NCI-H1092 (cell line): ENCODE measurements around the gene HPS5.

Experiments used
- DNase-seq: peaks from one replicate; lab custom pipeline; 2025; lab: John Stamatoyannopoulos, UW

HPS5 gene

GRCh38 chr11:18235394-18236334, 86.3 kb downstream of the HPS5 start:
- DNase-seq, result no peak

DNA sequence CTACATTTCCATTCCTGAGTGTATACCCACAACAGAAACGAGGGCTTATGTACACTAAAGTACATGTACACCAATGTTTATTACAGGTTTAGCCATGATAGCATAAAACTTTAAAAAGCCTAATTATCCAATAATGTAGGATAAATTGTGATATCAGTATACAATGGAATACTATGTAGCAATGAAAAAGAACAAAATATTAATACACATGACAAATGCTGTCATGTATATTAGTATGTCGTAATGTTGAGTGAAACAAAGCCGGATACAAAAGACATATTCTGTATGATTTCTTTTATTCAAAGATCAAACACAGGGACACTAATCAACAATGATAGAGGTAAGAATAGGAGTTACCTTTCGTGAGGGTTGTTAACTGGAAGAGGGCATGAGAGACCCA, 88.0 kb downstream of the HPS5 start:
- DNase-seq, result no peak

- no peak for DNase-seq
Observed at GRCh38 chr11:18230859-18231258, 91.1 kb downstream of the HPS5 start.

DNA sequence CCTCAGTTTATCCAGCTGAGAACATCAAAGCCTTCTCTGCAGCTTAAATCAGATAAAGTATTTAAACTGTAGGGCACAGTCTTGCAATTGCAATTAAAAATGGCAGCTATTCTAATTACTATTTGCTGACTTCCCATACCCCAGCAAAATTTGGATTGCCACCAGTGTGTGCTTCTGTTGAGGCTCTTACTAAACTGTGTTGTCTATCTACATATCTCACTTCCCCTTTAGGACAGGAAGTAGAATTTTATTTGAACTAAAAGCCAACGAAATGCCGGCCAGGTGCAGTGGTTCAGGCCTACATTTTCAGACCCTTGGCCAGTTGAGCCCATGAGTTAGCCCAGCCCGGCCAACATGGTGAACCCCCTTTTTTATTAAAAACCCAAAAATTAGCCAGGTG, 92.4 kb downstream of the HPS5 start:
- DNase-seq, result no peak
